ENCODE data around the gene NDUFAB1. TPM values are rescaled to one million over a fixed set of nuclear protein-coding genes. Genes with fewer than 3 reads are reported as not detected.

NDUFAB1 gene
- polyA plus RNA-seq, 2 of the 4 experiments (the other 2 are of a cell fraction), result 167 to 277 TPM

DNA sequence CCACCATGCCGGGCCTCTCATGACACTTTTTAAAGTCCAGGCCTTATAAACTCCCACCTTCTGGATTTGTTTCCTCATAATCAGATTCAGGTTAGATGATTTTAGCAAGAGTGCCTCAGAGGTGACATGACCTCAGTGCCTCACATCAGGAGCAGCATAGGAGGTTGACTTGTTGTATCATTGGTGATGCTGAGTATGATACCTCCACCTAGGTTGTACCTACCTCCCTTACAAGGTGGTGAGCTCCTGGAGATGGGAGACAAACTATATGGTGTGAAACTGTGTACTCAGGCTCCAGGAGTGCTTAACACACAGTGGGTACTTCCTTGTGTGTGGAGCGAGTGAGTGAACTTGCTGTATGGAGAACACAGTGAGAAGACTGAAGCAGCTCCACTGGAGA is 18.6 kb downstream of the NDUFAB1 start (continued):
- TF ChIP-seq ZSCAN20 (CRISPR knock-in tag; IDR thresholded peaks at IDR 0.05) (no peak), TP53 (CRISPR knock-in tag; IDR thresholded peaks at IDR 0.05) (no peak), FOXS1 (CRISPR knock-in tag; IDR thresholded peaks at IDR 0.05) (no peak)

DNA sequence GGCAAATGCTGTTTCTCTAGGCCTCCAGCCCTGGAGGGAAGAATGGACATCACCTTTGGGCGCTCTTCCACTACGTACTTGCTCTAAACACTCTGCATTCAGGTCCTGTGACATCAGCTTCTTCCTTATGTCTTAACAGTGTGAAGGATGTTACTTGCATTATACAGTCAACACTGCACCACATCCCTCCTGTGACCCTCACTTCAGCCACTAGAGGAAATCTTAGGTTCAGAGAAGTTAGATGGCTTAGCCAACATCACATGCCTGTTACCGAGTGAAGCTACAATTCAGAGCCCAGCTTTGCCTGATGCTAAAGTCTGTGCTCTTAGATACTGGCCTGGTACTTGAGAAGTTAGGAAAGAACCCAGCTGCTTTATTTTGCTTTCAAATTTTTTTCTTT is 20.3 kb downstream of the NDUFAB1 start:
- 97% methylated on average over 3 of the region's 3 CpGs for WGBS (ENCODE audit: missing lambda C conversion rate)
- FAIRE-seq (no peak), ATAC-seq (peak; percentile 63 to 71; a peak in 5 of 6 replicates)

DNA sequence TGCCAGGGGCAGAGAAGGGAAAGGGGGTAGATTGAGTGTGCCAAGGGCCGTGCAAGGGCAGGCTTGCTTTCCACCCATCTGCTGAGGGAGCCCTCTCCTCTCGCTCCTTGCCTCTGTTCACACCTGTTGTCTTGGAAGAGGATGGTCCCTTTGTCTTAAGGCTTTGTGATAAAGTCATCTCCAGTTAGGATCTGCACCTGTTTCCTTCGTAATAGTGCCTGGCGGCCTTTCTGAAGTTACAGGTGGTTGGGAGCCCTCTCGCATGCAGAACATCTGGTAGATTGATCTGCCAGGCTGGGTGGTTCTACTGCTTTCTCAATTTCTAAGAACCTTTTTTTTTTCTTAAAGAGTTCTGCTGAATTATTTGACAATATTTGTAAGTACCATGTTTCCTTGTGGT is 22.3 kb downstream of the NDUFAB1 start:
- 93% methylated on average over 5 of the region's 5 CpGs for WGBS (ENCODE audit: missing lambda C conversion rate)
- ChIA-PET POLR2A (no interaction called here), CTCF (no interaction called here)

More for the DNA sequence above, 20.3 kb downstream of the NDUFAB1 start:
- H3K27ac ChIP-seq, result no peak overlapping the region
- no peaks in the 10 kb centered on the region for H3K4me1 ChIP-seq
- ChIA-PET CTCF (interaction anchor here (1.2 to 4.5 kb wide), 2 partner anchors 21 to 461 kb away, joined by 3 to 14 read pairs; partner anchors contain the start of gene NDUFAB1), POLR2A (no interaction called here)
- no peak for TF ChIP-seq RAD21 (conservative IDR thresholded peaks at IDR 0.05 in 1 of 2, IDR thresholded peaks at IDR 0.05 in 1 of 2)
- TF ChIP-seq KDM1A (IDR thresholded peaks at IDR 0.05; ENCODE audit: low read depth), result no peak
- no peak for TF ChIP-seq POLR2A (IDR thresholded peaks at IDR 0.05; ENCODE audit: low read length)
- TF ChIP-seq HEYL (CRISPR knock-in tag; IDR thresholded peaks at IDR 0.05), result no peak
- TF ChIP-seq HOXB5 (CRISPR knock-in tag; IDR thresholded peaks at IDR 0.05), result no peak
- no peak for TF ChIP-seq JUNB (IDR thresholded peaks at IDR 0.05)
- H3K4me3 ChIP-seq, result no peak overlapping the region
- DNase-seq (ENCODE audit: low read depth in 1 of 2, low spot score in 1 of 2), result no peak
- no peaks in the 10 kb centered on the region for H3K9me3 ChIP-seq
- H3K4me2 ChIP-seq, result no peak overlapping the region

DNA sequence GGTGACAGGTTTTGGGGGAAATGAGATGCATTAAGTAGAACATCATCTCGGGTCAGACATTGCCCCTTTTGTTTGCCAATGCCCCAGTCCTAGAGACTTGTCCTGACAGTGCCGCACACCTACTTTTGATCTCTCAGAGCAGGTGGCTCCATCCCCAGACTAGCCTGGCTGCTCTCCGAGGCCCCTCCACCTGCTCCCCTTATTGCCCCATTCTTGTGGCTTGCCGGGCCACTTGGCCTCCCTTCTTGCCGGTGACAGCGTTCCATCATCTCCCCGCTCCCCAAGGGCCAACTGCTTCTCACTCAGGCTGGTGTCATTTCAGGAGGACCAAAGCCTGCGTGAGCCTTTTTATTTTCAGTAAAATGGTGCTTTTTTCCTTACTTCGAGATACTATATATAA is 23.7 kb downstream of the NDUFAB1 start:
- no peaks in the 10 kb centered on the region for H3K4me1 ChIP-seq
- H3K4me2 ChIP-seq, result no peak overlapping the region
- ATAC-seq (no peak), FAIRE-seq (no peak), DNase-seq (ENCODE audit: low read depth in 1 of 2, low spot score in 1 of 2) (no peak)
- no peak for TF ChIP-seq EP300 (IDR thresholded peaks at IDR 0.05)
- TF ChIP-seq EHF (CRISPR knock-in tag; IDR thresholded peaks at IDR 0.05), result no peak
- TF ChIP-seq CEBPB (IDR thresholded peaks at IDR 0.05), result no peak
- TF ChIP-seq NR3C1 (IDR thresholded peaks at IDR 0.05), result no peak
- no peak for TF ChIP-seq FOXS1 (CRISPR knock-in tag; IDR thresholded peaks at IDR 0.05)
- no peak for TF ChIP-seq RCOR1 (IDR thresholded peaks at IDR 0.05; ENCODE audit: low read depth, low read length)
- no peak for TF ChIP-seq ZFP36 (IDR thresholded peaks at IDR 0.05; ENCODE audit: borderline replicate concordance, partially characterized antibody)
- TF ChIP-seq NPAS2 (CRISPR knock-in tag; IDR thresholded peaks at IDR 0.05; ENCODE audit: borderline replicate concordance), result no peak
- TF ChIP-seq POLR2A (IDR thresholded peaks at IDR 0.05; ENCODE audit: low read length), result no peak
- ChIA-PET POLR2A (interaction anchor here (1.6 kb wide), 1 partner anchor 15 kb away, joined by 4 read pairs; the partner anchor contains the start of genes EARS2 and UBFD1), CTCF (interaction anchor here (2.0 to 5.1 kb wide), 3 partner anchors 14 to 24 kb away, joined by 4 to 20 read pairs (median 7); partner anchors contain the start of genes EARS2 and UBFD1)
- 93% methylated on average over 9 of the region's 9 CpGs for WGBS (ENCODE audit: missing lambda C conversion rate)
- no peak overlapping the region for H3K4me3 ChIP-seq
- no peak overlapping the region for H3K27ac ChIP-seq
- no peaks in the 10 kb centered on the region for H3K9me3 ChIP-seq

More for the DNA sequence above, 22.3 kb downstream of the NDUFAB1 start:
- DNase-seq (ENCODE audit: low read depth in 1 of 2, low spot score in 1 of 2), result no peak
- TF ChIP-seq ZC3H11A (IDR thresholded peaks at IDR 0.05) (no peak), TP53 (CRISPR knock-in tag; IDR thresholded peaks at IDR 0.05) (no peak), POLR2A (IDR thresholded peaks at IDR 0.05; ENCODE audit: low read length) (no peak), BHLHE40 (IDR thresholded peaks at IDR 0.05; ENCODE audit: low read depth, low read length) (no peak), RNF2 (IDR thresholded peaks at IDR 0.05; ENCODE audit: borderline replicate concordance, low read depth) (no peak), CHD2 (IDR thresholded peaks at IDR 0.05; ENCODE audit: low read length, partially characterized antibody) (no peak), CEBPB (IDR thresholded peaks at IDR 0.05) (no peak), HOXA7 (CRISPR knock-in tag; IDR thresholded peaks at IDR 0.05) (no peak), JUN (IDR thresholded peaks at IDR 0.05) (no peak)
- TF ChIP-seq, protein P1, sequence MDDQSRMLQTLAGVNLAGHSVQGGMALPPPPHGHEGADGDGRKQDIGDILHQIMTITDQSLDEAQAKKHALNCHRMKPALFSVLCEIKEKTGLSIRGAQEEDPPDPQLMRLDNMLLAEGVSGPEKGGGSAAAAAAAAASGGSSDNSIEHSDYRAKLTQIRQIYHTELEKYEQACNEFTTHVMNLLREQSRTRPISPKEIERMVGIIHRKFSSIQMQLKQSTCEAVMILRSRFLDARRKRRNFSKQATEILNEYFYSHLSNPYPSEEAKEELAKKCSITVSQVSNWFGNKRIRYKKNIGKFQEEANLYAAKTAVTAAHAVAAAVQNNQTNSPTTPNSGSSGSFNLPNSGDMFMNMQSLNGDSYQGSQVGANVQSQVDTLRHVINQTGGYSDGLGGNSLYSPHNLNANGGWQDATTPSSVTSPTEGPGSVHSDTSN (IDR thresholded peaks at IDR 0.05), result no peak
- TF ChIP-seq, protein P2, sequence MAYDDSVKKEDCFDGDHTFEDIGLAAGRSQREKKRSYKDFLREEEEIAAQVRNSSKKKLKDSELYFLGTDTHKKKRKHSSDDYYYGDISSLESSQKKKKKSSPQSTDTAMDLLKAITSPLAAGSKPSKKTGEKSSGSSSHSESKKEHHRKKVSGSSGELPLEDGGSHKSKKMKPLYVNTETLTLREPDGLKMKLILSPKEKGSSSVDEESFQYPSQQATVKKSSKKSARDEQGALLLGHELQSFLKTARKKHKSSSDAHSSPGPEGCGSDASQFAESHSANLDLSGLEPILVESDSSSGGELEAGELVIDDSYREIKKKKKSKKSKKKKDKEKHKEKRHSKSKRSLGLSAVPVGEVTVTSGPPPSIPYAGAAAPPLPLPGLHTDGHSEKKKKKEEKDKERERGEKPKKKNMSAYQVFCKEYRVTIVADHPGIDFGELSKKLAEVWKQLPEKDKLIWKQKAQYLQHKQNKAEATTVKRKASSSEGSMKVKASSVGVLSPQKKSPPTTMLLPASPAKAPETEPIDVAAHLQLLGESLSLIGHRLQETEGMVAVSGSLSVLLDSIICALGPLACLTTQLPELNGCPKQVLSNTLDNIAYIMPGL (CRISPR knock-in tag; IDR thresholded peaks at IDR 0.05; ENCODE audit: borderline replicate concordance), result no peak
- no peak for FAIRE-seq
- Histone ChIP-seq H3K4me3 (no peak overlapping the region), H3K27ac (no peak overlapping the region), H3K4me2 (no peak overlapping the region), H3K4me1 (no peaks in the 10 kb centered on the region), H3K9me3 (no peaks in the 10 kb centered on the region)
- no peak for ATAC-seq
